K562 (cell line): Measurements from ENCODE around the gene FUCA1. TPM values are rescaled to one million over a fixed set of nuclear protein-coding genes. Genes with fewer than 3 reads are reported as not detected.
A peak's percentile ranks its signal among the peaks of the same experiment; 100 is the strongest.

Experiments
- UBTF ChIP-seq, 2 experiments: IDR thresholded peaks; 2 replicates each; pipeline ENCODE4 v1.6.1; 2012; ENCODE audit warnings: improper control_type of control experiment in 2 of 2, low read depth in 2 of 2, low read length in 2 of 2, borderline replicate concordance in 1 of 2
- XRCC5 ChIP-seq: fragments of 200-400 bp; formaldehyde crosslinking; IDR thresholded peaks from 2 replicates; pipeline ENCODE4 v1.6.1; 2017; ENCODE audit warnings: low read depth, mild to moderate bottlenecking, low read length
- ZNF134 ChIP-seq: fragments of 250-450 bp; sonication (Bioruptor Pico); conservative IDR thresholded peaks from 2 replicates; pipeline ENCODE4 v1.4.0; 2020
- ZNF609 ChIP-seq: sonication (generic); formaldehyde crosslinking; IDR thresholded peaks from 2 replicates; pipeline ENCODE4 v1.8.1; 2023; ENCODE audit warnings: missing genetic modification reagents, mild to moderate bottlenecking, borderline replicate concordance
- polyA plus RNA-seq, 8 experiments: library from polyadenylated mRNA; depleted of rRNA in 4 of 8; stranded (reverse) in 5 of 8; unstranded in 3 of 8; fragments of >200 nt; fragmentation: Nextera tagmentation in 2 of 8; fragmentation: Illumina TruSeq in 1 of 8; extraction: Ambion mirVana in 2 of 8; extraction: Trizol in 1 of 8; gene quantifications; 2 replicates each; pipeline versions ENCODE4 v1.2.1 to v1.2.3, GENCODE V29; 2011 to 2014; ENCODE audit warnings: inconsistent platforms in 1 of 8, missing spikeins in 1 of 8
- total RNA-seq, 7 experiments: library from RNA; depleted of rRNA in 6 of 7; stranded (reverse); fragments of >200 nt in 6 of 7; fragmentation: Illumina TruSeq in 2 of 7; extraction: Trizol in 2 of 7; gene quantifications; 2 replicates each; pipeline versions ENCODE4 v1.2.1 to v1.2.3, GENCODE V29; 2011 to 2021; ENCODE audit warnings: low replicate concordance in 1 of 7

The FUCA1 gene
- total and polyA plus RNA-seq, 9 of the 15 experiments (the other 6 are each of a cell fraction or from before 2014, with no cell fraction given), result 7.0 to 20.5 (median 13.5) TPM

GRCh38 chr1:23799570-23800399 is 68.3 kb downstream of the FUCA1 start (continued):
- TF ChIP-seq UBTF (IDR thresholded peaks at IDR 0.05; ENCODE audit: borderline replicate concordance in 1 of 2, low read depth in 2 of 2, low read length in 2 of 2) (0 out of 4 replicates have a peak, but pooled peaks of 1 of the 2 experiments have one; percentile 4), ZNF609 (CRISPR knock-in tag) (no peak), ZNF134 (CRISPR knock-in tag) (0 out of 2 replicates have a peak, but pooled peaks have one; percentile 19), XRCC5 (0 out of 2 replicates have a peak, but pooled peaks have one; percentile 36)
